Measurements from ENCODE around the gene ORC1. TPM values are rescaled to one million over a fixed set of nuclear protein-coding genes. Genes with fewer than 3 reads are reported as not detected.

ORC1 gene
- total and polyA plus RNA-seq, 4 donors, result 0.31 to 16.6 (median 0.43) TPM

GRCh38 chr1:52368383-52369172 lies 35.6 kb downstream of the ORC1 start:
- no peak overlapping the region for H3K27ac ChIP-seq (ENCODE audit: low read depth in 1 of 2, low read length in 2 of 2)
- 6% methylated on average over 51 of the region's 51 CpGs for WGBS
- no peak for TF ChIP-seq HNF4A (conservative IDR thresholded peaks at IDR 0.05)
- TF ChIP-seq GABPA (IDR thresholded peaks at IDR 0.05 in 1 of 2, conservative IDR thresholded peaks at IDR 0.05 in 1 of 2), result no peak
- no peak for TF ChIP-seq TAF1 (conservative IDR thresholded peaks at IDR 0.05)
- no peak for TF ChIP-seq REST (IDR thresholded peaks at IDR 0.05)
- no peak for TF ChIP-seq SP1 (IDR thresholded peaks at IDR 0.05)
- no peak for TF ChIP-seq JUND (IDR thresholded peaks at IDR 0.05)
- TF ChIP-seq RAD21 (IDR thresholded peaks at IDR 0.05), result peak in 1 of 2 donors; percentile 50
- peak overlapping the region in 2 of 3 donors; percentile 55 for H3K4me3 ChIP-seq (ENCODE audit: low read depth in 1 of 3, low read length in 3 of 3)
- H3K9ac ChIP-seq (ENCODE audit: low read depth in 1 of 2, low read length in 2 of 2), result peak overlapping the region in 1 of 2 donors; percentile 31
- no peaks in the 10 kb centered on the region for H3K27me3 ChIP-seq (ENCODE audit: control insufficient read depth in 4 of 4, insufficient read depth in 4 of 4, low read length in 3 of 4)
- no peaks in the 10 kb centered on the region for H3K36me3 ChIP-seq (ENCODE audit: control insufficient read depth in 4 of 4, insufficient read depth in 3 of 4, low read depth in 1 of 4, low read length in 3 of 4)
- H3K4me1 ChIP-seq (ENCODE audit: control insufficient read depth in 4 of 4, insufficient read depth in 4 of 4, low read length in 3 of 4), result peaks cover 4 to 24% (median 17%) of the 10 kb centered on the region in 4 donors
- peak; percentile 60 for DNase-seq (ENCODE audit: low spot score)
- no peaks in the 10 kb centered on the region for H3K9me3 ChIP-seq (ENCODE audit: control insufficient read depth in 4 of 4, low read length in 3 of 4)

DNA sequence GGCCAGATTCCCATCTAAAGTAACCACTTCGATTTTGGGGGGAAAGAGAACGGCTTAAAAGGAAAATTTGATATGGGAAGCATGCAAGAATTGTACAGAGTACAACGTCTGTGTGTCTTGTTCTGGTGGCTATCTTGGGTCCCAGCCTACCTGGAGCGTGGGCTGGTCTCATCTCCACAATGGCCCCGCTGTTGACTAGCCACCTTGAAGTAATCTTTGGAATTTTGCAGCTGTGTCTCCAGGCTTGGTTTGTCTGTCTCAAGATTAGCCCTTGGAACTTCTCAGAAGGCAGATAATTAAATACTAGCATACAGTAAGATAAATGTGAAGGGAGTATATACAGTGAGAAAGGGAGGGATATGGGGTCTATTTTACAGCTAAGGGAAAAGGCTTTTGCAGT lies 37.0 kb downstream of the ORC1 start:
- peaks cover 0 to 5% (median 2%) of the 10 kb centered on the region in 4 donors for H3K36me3 ChIP-seq (ENCODE audit: control insufficient read depth in 4 of 4, insufficient read depth in 3 of 4, low read depth in 1 of 4, low read length in 3 of 4)
- H3K9ac ChIP-seq (ENCODE audit: low read depth in 1 of 2, low read length in 2 of 2), result no peak overlapping the region
- H3K4me1 ChIP-seq (ENCODE audit: control insufficient read depth in 4 of 4, insufficient read depth in 4 of 4, low read length in 3 of 4), result peaks cover 4 to 24% (median 17%) of the 10 kb centered on the region in 4 donors
- no peaks in the 10 kb centered on the region for H3K9me3 ChIP-seq (ENCODE audit: control insufficient read depth in 4 of 4, low read length in 3 of 4)
- TF ChIP-seq FOXA2 (IDR thresholded peaks at IDR 0.05) (no peak), SP1 (IDR thresholded peaks at IDR 0.05) (no peak), REST (IDR thresholded peaks at IDR 0.05) (no peak), RAD21 (IDR thresholded peaks at IDR 0.05) (no peak), EGR1 (IDR thresholded peaks at IDR 0.05; ENCODE audit: low read depth in 2 of 2) (no peak), GABPA (IDR thresholded peaks at IDR 0.05 in 1 of 2, conservative IDR thresholded peaks at IDR 0.05 in 1 of 2) (no peak), ATF3 (IDR thresholded peaks at IDR 0.05) (no peak), TAF1 (conservative IDR thresholded peaks at IDR 0.05) (no peak), HNF4G (IDR thresholded peaks at IDR 0.05) (no peak), YY1 (IDR thresholded peaks at IDR 0.05) (no peak)
- no peaks in the 10 kb centered on the region for H3K27me3 ChIP-seq (ENCODE audit: control insufficient read depth in 4 of 4, insufficient read depth in 4 of 4, low read length in 3 of 4)
- 95% methylated on average over 5 of the region's 5 CpGs for WGBS
- no peak overlapping the region for H3K4me3 ChIP-seq (ENCODE audit: low read depth in 1 of 3, low read length in 3 of 3)
- no peak for DNase-seq (ENCODE audit: low spot score)
- H3K27ac ChIP-seq (ENCODE audit: low read depth in 1 of 2, low read length in 2 of 2), result no peak overlapping the region

All from liver (tissue), 9 donors.